GM19351 (cell line): ENCODE data around the gene PTCHD4.
"Not testable (repeated sequence)": the region's sequence is repeated elsewhere in the genome, so short reads cannot be mapped to it uniquely, and the experiment has no call there.

Source experiments
- ATAC-seq: cut with Tn5 transposase; IDR thresholded peaks from one replicate; pipeline ENCODE4 v1.9.1; 2021; ENCODE audit warnings: mild to moderate bottlenecking, moderate library complexity; ENCODE audit not compliant: unreplicated experiment

PTCHD4 gene

DNA sequence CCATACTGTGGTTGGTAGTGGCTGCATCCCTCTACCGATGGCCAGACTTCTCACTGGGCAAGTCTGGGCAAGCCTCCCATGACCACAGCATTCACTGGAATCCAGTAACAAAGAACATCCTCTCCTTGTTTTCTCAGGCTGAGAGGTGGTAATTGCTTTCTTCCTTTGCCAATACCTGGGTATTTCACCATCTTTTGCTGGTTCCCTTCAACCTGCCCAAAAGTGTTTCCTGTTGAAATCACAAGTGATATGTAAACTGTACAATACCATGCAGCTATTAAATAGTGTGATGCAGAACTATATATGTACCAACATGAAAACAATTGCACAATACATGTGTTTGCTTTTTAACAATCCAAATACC, at the start of gene PTCHD4:
TSS of gene PTCHD4 (minus strand) at position 55 of the 364 bp plus-strand sequence. CDS start 42,240 bp downstream, outside the sequence.
- ATAC-seq: no peak

DNA sequence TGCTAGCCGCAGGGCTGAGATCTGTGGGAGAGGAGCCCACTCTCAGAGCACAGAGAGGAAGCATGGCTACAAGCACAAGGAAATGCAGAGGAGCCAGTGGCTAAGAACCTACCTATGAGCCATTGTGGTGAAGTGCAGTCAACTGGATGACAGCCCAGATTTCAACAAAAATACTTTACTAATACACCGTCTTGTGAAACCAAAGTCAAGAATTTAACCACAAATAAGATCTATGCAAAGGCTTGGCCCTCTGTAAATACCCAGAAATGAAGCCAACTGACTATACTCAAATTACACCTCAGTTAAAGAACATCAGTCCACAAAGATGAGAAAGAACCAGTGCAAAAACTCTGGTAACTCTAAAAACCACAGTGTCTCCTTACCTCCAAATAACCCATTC, 40.1 kb upstream of the PTCHD4 start:
- no peak for ATAC-seq

DNA sequence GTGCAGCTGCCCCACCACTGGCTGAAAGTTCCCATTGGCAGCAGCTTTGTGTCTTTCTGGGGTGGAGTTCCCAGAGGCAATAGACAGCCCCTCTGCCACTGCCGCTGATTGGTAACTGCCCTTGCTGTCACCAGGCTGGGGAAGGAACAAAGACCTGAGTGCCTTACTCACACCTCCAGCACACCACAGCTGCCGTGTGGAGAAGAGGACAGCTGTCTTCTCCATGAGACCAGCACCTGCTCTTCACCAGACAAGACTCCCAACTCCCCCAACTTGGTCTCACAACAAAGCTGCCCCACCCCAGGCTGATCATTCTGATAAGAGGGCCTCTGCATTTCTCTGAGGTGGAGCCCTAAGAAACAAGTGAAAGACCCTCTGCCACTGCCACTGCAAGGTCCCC, 39.7 kb upstream of the PTCHD4 start:
- no peak for ATAC-seq

DNA sequence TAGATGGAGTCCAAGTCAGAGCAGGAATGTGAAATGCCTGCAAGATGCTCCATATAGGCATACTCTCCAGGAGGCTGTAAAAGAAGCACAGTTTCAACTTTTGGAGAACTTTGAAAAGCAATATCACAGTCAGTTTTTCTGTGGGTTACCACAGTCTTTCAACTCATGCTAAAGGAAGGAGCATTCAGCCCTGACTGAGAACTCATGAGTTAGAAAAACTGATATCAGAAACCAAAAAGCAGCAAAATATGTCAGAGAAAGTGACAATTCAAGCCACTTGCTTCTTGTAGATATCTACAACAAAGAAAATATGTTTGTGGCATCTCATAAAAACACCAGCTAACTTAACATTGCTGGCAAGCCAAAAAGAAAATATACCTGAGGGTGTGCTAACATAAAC, 36.1 kb upstream of the PTCHD4 start:
- no peak for ATAC-seq

DNA sequence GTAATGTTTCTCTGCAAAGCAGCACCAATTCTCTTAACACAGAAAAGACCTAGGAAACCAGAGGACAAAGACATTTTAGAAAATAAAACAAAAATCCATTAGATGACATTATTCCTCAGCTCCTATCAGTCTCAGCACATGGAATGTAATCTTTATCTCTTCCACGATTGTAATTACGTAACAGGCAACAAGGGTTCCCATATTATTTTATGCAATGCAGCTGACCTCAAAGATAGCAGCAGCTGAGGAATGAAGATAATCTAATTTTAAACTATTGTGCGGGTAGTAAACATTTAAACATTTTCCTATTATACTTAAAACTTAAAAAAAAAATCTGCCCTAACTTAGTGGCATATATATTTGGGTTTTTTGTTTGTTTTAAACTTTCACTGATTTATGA, 33.0 kb upstream of the PTCHD4 start:
- no peak for ATAC-seq

DNA sequence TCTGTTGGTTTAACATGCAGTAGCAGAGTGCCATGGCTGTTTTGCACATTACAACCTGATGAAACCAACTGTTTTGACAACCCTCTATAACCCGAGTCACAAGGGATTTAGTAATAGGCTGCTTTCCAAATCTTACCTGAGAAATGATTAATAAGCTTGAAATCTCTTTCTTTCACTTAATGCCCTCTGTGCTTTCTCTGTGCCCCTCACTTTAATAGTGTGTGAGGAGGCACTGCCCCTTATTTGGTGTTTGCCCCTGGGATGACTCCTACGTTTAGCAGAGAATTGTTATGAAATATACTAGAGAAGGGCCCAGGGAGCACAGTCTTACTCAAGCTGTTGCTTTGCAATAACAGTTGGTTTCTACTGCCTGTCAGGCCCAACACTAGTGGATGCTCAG, 31.0 kb upstream of the PTCHD4 start:
- ATAC-seq: no peak

DNA sequence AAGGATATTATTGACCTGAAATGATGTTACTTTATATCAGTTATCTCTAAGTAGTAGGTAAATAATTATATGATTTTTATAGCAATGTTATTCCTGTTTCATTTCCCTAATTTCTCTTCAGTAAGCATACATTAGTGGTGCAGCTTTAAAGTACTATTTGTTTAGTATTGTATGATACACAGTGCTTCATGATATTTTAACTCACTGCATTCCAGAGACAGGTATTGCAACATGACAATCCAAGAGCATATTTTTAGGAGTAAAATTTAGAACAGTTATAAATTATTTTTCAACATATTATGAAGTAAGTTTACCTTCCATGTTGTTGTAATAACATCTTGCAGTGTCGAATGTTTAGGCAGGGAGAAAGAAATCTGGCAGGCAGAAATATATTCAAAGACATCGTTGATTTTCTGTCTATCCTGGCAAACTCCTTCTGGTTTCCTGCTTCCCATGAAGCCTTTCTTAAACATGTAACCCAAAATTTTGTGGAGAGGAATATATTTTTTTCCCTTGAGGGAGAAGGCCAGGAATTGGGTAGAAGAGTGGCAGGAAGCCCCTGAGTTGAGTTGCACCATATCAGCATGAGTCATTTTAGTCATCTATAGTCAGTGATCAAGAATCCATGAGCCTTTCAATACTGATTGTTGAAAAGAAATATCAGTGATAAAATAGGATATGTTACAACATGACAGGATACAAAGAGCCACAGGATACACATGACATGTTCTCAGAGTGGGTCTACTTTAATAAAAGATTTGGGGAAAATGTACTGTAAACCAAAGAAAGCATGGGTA, 29.0 kb upstream of the PTCHD4 start:
- ATAC-seq: no peak

DNA sequence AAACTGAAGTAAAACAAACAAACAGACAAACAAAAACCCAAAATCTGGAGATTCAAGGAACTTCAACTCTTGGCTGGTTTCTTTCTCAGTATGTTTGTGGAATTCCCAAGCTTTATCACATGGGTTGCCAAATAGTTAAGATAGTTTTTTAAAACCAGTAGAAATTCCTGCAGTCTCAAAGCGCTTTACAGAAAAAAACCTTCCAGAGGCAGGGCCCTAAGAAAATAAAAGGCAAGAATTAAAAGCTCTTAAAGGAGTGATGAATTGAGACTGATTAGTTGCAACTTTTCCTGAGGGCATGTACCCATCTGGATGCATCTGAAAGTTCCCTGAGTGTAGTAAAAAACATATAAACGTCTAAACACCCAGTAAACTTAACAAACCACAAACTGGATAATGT, 25.9 kb upstream of the PTCHD4 start:
- no peak for ATAC-seq

DNA sequence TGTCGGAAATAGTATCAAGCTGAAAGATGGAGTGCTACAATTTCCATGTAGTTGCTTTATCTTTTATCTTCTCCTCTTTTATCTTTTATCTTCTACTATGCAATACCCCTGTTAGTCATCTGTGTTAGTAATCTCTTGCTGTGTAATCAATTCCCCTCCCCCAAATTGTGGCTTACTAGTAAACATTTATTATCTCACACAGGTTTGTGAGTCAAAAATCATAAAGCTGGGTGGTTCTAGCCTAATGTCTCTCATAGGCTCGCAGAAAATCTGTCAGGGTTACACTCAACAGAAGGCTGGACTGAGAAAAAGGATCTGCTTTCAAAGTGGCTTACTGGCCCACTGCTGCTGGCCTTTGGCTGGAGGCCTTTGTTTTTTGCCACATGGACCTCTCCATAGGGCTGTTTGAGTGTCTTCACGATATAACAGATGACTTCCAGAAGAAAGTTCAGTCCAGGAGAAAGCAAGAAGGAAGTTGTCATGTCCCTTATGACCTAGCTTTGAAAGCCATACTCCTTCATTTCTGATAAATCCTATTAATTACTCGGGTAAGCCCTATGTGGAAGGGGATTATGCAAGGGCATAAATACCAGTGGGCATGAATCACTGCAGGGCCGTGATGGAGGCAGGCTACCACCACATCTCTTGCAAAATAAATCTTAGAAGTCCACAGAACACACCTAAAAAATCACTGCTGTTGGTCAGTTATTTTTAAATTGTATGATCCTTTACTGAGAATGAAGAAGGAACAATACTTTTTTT, 24.5 kb upstream of the PTCHD4 start:
- ATAC-seq: no peak

DNA sequence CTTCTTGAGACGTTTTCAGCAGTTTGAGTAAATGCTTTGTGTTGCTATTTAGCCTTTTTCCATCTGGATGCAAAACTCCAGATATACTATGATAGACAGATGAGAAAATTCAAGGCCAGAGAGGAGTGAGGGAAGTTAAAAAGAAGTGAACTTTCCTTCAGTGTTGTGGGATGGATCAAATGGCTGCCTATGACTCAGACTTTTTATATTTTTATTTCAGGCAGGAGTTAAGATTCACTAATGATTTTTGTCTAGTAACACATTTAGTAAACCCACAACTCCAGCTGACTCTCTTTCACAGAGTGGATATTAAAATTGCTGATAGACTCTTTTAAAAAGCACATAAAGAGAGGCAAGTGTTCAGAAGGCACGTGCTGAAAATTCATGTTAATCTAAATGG, 23.2 kb upstream of the PTCHD4 start:
- ATAC-seq: no peak

DNA sequence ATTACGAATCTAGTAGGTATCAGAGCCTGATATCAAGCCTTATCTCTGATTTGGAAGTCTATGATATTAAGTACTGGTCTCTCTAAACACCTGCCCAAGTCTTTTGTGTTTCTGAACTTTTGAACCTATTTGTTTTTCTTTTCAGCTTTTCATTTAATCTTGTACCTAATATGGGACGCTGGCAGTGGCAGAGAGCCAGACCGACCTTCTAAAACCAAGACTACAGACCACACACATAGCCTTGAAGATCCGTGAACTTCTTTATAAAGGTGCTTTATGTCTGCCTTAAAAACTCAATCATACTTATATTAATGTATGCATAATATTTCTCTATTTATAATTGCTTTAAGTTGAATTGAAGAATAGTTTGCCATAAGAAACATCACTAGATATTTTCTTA, 12.6 kb upstream of the PTCHD4 start:
- no peak for ATAC-seq

DNA sequence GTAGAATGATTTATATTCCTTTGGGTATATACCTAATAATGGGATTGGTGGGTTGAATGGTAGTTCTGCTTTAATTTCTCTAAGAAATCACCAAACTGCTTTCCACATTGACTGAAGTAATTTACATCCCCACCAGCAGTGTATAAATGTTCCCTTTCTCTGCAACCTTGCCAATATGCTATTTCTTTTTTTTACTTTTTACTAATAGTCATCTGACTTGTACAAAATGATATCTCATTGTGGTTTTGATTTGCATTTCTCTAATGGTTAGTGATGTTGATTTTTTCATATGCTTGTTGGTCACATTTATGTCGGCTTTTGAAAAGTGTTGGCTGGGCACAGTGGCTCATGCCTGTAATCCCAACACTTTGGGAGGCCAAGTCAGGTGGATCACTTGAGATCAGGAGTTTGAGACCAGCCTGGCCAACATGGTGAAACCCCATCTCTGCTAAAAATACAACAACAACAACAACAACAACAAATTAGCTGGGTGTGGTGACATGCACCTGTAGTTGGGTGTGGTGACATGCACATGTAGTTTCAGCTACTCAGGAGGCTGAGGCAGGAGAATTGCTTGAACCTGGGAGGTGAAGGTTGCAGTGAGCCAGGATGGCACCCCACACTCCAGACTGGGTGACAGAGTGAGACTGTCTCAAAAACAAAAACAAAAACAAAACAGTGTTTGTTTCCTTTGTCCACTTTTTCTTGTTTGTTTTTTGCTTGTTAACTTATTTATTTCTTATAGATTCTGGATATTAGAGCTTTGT, 11.2 kb upstream of the PTCHD4 start:
- ATAC-seq: not testable (repeated sequence)

DNA sequence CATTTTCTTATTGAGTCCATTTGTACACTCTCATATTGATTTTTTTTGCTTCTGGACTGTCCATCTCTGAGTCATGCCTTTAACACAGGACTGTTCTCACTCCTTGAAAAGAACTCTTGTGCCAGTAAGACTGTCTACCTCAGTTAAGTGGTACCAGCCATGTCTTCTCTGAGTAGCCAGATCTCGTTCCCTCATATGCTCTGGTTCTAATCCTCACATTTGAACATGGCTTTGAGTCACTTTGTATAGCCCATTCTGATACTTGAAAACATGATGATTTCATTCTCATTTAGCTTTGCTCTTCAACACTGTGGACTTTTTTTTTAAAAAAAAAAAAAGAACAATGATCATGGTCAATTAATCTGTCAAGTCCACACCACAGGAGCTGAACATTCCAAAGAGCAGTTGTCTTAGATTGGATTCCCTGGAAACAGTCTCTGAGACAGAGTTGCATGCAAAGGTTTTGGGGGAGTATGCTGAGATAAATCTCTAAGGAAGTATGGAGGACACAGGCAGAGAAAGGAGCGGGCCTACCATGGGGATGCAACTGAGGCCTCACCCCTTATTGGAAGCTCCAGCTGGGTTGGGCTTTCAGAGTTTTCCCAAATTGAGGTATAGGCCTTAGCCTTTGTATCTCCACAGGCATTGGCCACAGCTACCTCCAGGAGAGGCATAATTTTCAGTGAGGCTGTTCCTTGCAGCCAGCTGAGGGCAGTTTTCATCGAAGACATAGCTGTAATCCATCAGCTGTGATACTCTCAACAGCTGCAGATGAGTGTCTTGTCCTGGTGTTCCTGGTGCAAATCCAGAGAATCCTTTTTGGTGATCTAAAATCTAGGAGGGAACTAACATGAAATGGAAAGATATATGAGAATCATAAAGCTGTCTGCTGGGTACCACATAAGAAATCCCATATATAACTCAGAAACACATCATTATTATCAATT, 6.0 kb upstream of the PTCHD4 start:
- ATAC-seq: no peak

DNA sequence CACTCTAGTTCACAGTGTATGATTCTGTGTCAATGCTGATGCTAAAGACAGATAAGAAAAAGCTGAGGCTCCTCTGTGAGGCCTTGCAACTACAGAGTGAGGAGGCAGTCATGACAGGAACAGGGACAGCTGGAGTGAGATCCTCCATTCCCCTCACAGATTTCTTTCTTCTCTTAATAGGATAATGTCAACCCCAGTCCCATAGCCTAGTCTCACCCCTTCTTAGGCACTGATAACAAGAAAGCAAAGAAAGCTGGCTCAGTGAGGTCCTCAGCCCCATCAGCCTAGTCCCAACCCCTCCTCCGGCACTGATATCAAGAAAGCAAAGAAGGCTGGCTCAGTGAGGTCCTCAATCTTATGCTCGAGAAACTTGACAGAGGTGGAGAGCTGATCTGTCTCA, 2.1 kb upstream of the PTCHD4 start:
- no peak for ATAC-seq

DNA sequence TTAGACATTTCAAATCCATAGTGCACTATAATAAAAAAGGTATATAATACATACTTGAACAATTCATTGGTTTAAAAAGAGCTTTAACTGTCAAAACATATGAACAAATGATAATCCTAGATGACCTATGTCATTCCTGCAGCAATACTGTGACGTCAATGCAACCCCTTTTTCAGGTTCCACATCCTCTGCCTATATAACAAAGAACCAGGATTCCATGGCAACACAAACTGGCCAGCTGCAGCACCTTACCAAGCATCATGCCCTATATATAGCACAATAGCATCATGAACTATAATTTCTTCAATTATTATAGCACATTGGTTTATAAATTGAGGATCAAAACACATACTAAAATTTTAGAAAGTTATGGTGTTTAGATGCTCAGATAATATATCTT, 578 bp upstream of the PTCHD4 start:
- peak; percentile 46 for ATAC-seq

DNA sequence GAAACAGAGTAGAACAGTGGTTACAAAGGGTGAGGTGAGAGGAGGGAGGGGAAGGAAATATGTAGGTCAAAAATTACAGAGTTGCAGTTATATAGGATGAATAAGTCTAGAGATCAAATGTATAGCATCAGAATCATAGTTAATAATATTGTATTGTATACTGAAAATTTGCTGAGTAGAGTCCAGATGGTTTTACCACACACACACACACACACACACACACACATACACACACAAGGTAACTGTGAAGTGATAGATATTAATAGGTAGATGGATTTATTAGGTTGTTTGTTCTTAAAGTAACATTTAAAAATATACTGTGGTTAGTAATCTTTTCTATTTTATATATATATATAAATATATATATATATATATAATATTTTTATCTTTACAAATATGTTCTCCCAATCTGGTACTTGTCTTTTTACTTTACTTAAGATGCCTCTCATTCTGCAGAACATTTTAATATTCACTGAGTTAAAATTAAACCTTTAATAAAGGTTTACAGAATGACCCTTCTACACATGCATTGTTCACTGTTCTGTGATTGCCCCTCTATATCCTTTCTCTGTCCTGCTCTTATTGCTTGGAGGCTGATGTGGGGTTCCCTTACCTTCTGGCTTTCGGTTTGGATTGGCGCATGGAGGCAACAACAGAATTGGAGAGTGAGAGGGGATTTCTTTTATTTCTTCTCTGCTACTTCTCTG, 408 bp downstream of the PTCHD4 start:
- ATAC-seq: no peak

DNA sequence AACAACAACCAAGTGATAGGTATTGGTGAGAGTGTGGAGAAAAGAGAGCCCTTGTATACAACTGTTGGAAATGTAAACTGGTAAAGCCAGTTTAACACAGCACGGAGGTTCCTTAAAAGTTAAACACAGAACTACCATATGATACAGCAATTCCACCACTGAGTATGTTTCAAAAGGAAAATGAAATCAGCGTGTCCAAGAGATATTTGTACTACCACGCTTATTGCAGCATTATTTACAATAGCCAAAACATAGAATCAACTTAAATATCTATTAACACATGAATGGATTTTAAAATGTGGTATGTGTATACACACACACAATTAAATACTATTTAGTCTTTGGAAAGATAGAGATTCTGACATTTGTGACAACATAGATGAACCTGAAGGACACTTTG, 1.1 kb downstream of the PTCHD4 start:
- ATAC-seq: no peak

DNA sequence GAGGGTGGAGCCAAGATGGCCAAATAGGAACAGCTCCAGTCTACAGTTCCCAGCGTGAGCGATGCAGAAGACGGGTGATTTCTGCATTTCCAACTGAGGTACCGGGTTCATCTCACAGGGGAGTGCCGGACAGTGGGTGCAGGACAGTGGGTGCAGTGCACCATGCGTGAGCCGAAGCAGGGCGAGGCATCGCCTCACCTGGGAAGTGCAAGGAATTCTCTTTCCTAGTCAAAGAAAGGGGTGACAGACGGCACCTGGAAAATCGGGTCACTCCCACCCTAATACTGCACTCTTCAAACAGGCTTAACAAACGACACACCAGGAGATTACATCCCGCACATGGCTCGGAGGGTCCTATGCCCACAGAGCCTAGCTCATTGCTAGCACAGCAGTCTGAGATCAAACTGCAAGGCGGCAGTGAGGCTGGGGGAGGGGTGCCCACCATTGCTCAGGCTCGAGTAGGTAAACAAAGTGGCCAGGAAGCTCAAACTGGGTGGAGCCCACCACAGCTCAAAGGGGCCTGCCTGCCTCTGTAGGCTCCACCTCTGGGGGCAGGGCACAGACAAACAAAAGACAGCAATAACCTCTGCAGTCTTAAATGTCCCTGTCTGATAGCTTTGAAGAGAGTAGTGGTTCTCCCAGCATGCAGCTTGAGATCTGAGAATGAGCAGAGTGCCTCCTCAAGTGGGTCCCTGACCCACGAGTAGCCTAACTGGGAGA, 8.4 kb downstream of the PTCHD4 start:
- ATAC-seq: not testable (repeated sequence)

DNA sequence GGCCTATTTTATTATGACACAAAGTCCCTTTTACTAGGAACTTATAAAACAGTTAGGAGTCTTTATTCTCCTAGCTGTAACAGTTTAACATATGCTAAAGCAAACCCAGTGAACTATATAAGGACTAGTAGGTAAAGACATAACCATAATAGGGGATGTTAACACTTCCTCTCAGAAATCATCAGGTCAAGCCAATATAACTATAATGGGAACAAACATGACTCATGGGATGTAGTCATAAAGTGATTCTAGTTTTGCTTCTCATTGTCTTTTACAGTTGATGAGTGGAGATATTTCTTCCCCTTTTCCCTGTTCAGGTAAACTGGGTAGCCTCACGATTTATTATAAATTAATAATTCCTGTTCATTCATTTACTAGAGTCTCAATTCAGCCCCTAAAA, 9.7 kb downstream of the PTCHD4 start:
- ATAC-seq: peak; percentile 92

DNA sequence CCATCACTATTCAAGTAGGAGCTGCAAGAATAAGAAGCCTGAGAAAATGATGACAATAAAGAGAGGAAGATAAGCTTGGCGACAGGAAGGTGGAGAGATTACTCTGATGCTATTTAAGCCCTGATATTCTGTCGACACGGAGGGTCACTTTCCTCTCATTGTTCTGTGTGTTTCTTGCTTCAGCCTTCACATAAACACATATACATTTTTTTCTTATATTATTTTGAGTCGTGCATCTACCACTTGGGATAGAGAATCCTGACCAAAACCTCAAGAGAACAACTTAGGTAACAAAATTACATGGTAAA, 10.5 kb downstream of the PTCHD4 start:
- no peak for ATAC-seq
